ENCODE data around the gene ARIH1. TPM values are rescaled to one million over a fixed set of nuclear protein-coding genes. Genes with fewer than 3 reads are reported as not detected.
"Not testable (repeated sequence)": the region's sequence is repeated elsewhere in the genome, so short reads cannot be mapped to it uniquely, and the experiment has no call there.

Gene ARIH1
- total RNA-seq, 2 donors from 2014 or later: 28.6 to 88.4 TPM

DNA sequence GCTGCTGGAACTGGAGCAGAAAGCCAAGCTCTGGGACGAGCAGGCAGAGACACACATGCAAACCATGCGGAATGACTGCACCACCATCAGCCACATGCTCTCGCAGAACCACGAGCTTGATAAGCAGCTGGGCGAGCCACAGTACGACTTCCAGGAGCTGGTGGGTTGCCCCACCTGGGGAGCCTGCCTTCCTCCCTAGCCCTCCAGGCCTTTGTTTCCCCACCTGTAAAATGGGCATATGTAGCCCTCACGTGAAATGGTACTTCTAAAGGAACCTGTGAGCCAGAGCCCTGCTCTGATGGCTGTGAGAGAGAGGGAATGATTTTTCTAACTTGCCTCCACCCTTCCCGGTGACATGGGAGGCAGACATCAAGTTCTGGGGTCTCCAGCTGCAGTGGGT, 135.7 kb downstream of the ARIH1 start:
- TF ChIP-seq, protein P1, sequence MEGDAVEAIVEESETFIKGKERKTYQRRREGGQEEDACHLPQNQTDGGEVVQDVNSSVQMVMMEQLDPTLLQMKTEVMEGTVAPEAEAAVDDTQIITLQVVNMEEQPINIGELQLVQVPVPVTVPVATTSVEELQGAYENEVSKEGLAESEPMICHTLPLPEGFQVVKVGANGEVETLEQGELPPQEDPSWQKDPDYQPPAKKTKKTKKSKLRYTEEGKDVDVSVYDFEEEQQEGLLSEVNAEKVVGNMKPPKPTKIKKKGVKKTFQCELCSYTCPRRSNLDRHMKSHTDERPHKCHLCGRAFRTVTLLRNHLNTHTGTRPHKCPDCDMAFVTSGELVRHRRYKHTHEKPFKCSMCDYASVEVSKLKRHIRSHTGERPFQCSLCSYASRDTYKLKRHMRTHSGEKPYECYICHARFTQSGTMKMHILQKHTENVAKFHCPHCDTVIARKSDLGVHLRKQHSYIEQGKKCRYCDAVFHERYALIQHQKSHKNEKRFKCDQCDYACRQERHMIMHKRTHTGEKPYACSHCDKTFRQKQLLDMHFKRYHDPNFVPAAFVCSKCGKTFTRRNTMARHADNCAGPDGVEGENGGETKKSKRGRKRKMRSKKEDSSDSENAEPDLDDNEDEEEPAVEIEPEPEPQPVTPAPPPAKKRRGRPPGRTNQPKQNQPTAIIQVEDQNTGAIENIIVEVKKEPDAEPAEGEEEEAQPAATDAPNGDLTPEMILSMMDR (IDR thresholded peaks at IDR 0.05): no peak
- ATAC-seq (ENCODE audit: insufficient number of reproducible peaks, low FRiP score, low read depth): no peak
- H3K27ac ChIP-seq: no peak overlapping the region
- no peaks in the 10 kb centered on the region for H3K36me3 ChIP-seq
- no peaks in the 10 kb centered on the region for H3K9me3 ChIP-seq
- no peaks in the 10 kb centered on the region for H3K4me1 ChIP-seq (ENCODE audit: control insufficient read depth in 1 of 2, low read depth in 2 of 2)
- no peak for DNase-seq (ENCODE audit: low spot score)
- no peaks in the 10 kb centered on the region for H3K27me3 ChIP-seq (replicated peaks; ENCODE audit: insufficient read depth)
- no peak overlapping the region for H3K4me3 ChIP-seq

DNA sequence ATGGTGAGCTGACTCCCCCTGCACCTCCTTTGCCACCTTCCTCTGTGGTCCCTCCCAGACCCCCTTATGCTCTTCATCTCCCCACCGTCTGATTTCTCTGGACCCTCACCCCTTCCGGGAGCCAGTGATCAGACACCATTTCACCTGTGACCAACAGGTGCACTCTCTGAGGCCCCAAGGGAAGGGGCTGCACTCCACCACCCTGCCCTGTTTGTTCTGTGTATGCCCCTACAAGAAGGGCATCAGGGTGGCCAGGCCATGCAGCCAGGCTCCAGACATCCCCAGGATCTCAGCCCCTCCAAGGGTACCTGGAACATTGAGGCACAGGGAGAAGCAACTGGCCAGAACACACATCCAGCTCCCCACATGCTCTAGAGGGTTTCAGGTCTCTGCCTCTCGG, 138.2 kb downstream of the ARIH1 start:
- not testable (repeated sequence) for ATAC-seq (ENCODE audit: insufficient number of reproducible peaks, low FRiP score, low read depth); H3K4me3 ChIP-seq; DNase-seq (ENCODE audit: low spot score); H3K9me3 ChIP-seq; H3K36me3 ChIP-seq; H3K27ac ChIP-seq; H3K27me3 ChIP-seq (replicated peaks; ENCODE audit: insufficient read depth); H3K4me1 ChIP-seq (ENCODE audit: control insufficient read depth in 1 of 2, low read depth in 2 of 2)

DNA sequence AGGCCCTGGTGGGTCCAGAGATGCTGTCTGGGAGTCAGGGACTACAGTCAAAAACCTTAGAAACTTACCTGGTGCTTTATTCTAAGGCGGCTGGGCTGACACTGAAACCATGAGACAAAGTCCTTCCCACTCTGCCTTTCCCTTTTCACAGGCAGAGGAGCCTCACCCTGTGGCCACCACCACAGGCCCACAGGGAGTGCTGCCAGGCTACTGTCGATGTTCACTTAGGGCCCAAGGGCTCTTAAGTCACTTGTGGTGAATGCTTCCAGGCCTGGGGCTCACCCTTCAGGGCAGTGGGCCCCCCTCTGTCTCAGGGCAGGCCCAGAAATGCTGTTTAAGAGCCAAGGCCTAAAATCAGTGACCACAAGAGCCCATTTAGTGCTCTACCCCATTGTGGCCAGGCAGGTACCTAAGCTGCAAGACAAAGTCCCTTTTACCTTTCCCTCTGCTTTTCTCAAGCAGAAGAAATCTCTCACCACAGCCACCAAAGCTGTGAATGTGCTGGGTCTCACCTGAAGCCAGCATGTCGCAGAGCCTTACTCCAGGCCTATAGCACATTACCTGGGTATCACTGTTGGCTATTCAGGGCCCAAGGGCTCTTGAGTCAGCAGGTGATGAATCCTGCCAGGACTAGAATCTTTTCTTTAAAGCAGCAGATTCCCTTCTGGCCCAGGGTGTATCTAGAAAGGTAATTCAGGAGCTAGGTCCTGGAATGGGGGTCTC, 140.8 kb downstream of the ARIH1 start:
- Histone ChIP-seq H3K9me3 (no peaks in the 10 kb centered on the region), H3K27ac (no peak overlapping the region), H3K27me3 (replicated peaks; ENCODE audit: insufficient read depth) (no peaks in the 10 kb centered on the region), H3K4me3 (no peak overlapping the region), H3K4me1 (ENCODE audit: control insufficient read depth in 1 of 2, low read depth in 2 of 2) (no peaks in the 10 kb centered on the region), H3K36me3 (no peaks in the 10 kb centered on the region)
- DNase-seq (ENCODE audit: low spot score) (no peak), ATAC-seq (ENCODE audit: insufficient number of reproducible peaks, low FRiP score, low read depth) (no peak)
- TF ChIP-seq, protein P1 (IDR thresholded peaks at IDR 0.05): no peak

DNA sequence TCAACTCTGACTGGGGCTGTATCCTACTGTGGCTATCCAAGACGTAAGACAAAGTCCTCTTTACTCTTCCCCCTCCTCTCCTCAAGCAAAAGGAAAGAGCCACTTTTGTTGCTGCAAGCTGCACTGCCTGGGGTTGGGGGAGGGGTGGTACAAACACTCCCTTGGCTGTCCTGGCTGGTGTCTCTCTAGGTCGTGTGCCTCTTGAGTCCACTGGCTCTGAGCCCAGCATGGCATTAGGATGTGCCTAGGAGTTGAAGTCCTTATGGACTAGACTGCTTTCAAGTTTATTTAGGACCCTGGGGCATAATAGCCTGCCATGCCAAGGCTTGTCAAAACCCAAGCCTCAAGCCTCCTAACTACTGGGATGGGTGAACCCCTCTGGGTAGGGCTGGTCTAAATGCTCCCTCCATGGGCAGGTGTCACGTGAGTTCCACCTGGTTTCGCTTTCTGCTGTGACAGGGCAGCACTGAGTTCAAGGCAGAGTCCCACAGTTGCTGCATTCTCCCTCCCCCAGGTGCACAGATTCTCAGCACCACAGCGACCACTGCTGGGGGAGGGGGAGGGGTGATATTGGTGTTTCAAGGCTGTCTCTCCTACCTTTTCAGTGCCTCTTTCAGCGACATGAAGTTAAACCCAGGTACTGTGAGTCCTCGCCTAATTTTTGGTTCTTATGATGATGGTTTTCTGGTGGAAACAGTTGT, 141.6 kb downstream of the ARIH1 start:
- not testable (repeated sequence) for DNase-seq (ENCODE audit: low spot score); H3K36me3 ChIP-seq; H3K27ac ChIP-seq; H3K27me3 ChIP-seq (replicated peaks; ENCODE audit: insufficient read depth); H3K9me3 ChIP-seq; H3K4me3 ChIP-seq; H3K4me1 ChIP-seq (ENCODE audit: control insufficient read depth in 1 of 2, low read depth in 2 of 2); ATAC-seq (ENCODE audit: insufficient number of reproducible peaks, low FRiP score, low read depth)

DNA sequence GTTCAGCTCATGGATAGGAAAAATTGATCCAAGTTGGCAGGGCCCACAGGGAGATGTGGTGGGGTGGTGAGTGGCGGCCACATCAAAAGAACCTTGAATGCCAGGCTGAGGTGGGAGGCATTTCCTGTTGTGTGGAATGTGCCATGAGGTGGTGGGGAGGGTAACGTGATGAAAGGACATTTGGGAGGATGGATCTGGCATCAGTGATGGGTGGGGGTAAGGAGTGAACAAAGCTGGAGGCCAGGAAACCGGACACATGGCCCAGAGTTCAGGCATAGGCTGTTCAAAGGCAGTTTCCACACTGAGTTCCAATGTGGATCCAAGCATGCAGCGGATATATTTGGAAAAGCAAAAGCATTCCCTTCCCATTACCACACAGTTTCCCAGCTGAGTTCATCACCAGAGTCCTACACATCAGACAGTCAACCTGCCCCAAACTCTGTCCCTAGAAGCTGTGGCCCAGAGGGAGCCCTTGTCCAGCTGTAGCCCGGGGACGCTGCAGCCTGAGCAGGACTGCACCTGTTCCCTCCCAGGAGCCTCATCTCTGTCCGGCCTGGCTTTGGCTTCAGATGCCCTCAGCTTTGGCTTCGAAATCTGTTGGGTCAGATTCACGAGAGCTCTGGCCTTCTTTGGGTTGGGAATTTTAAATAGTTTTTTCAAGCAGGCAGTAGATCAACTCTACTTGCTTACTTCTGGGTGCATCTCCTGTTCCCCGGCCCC, 142.5 kb downstream of the ARIH1 start:
- H3K27ac ChIP-seq: no peak overlapping the region
- H3K9me3 ChIP-seq: no peaks in the 10 kb centered on the region
- H3K4me1 ChIP-seq (ENCODE audit: control insufficient read depth in 1 of 2, low read depth in 2 of 2): no peaks in the 10 kb centered on the region
- TF ChIP-seq, protein P1 (IDR thresholded peaks at IDR 0.05): no peak
- no peak for DNase-seq (ENCODE audit: low spot score)
- no peak overlapping the region for H3K4me3 ChIP-seq
- H3K36me3 ChIP-seq: no peaks in the 10 kb centered on the region
- no peaks in the 10 kb centered on the region for H3K27me3 ChIP-seq (replicated peaks; ENCODE audit: insufficient read depth)
- no peak for ATAC-seq (ENCODE audit: insufficient number of reproducible peaks, low FRiP score, low read depth)

DNA sequence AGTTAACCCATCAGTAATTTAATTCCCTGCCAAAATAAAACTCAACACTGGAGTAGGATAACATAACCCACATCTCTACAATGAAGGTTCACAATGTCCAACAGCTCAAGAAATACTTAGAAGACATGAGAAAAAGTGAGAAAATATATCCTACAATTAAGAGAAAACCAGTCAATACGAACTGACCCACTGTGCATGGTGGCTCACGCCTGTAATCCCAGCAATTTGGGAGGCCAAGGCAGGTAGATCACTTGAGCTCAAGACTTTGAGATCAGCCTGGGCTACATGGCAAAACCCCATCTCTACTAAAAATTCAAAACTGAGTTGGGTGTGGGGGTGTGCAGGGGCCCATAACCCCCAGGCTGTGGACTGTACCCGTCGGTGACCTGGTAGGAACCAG, 149.7 kb downstream of the ARIH1 start:
- not testable (repeated sequence) for H3K36me3 ChIP-seq; H3K4me1 ChIP-seq (ENCODE audit: control insufficient read depth in 1 of 2, low read depth in 2 of 2); H3K27ac ChIP-seq; H3K9me3 ChIP-seq; ATAC-seq (ENCODE audit: insufficient number of reproducible peaks, low FRiP score, low read depth); DNase-seq (ENCODE audit: low spot score); H3K4me3 ChIP-seq; H3K27me3 ChIP-seq (replicated peaks; ENCODE audit: insufficient read depth)

DNA sequence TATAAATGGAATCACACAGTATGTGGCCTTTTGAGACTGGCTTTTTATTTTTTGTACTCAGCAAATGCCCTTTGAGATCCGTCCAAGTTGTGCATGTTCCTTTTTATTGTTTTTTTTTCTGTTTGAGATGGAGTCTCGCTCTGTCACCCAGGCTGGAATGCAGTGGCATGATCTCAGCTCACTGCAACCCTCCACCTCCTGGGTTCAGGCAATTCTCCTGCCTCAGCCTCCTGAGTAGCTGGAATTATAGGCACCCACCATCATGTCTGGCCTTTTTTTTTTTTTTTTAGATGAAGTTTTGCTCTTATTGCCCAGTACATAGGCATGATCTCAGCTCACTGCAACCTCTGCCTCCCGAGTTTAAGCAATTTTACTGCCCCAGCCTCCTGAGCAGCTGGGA, 152.0 kb downstream of the ARIH1 start:
- H3K27me3 ChIP-seq (replicated peaks; ENCODE audit: insufficient read depth); H3K4me3 ChIP-seq; DNase-seq (ENCODE audit: low spot score); H3K9me3 ChIP-seq; ATAC-seq (ENCODE audit: insufficient number of reproducible peaks, low FRiP score, low read depth); H3K4me1 ChIP-seq (ENCODE audit: control insufficient read depth in 1 of 2, low read depth in 2 of 2); H3K36me3 ChIP-seq: not testable (repeated sequence)
- H3K27ac ChIP-seq: peak overlapping the region in 1 of 2 donors; percentile 28

DNA sequence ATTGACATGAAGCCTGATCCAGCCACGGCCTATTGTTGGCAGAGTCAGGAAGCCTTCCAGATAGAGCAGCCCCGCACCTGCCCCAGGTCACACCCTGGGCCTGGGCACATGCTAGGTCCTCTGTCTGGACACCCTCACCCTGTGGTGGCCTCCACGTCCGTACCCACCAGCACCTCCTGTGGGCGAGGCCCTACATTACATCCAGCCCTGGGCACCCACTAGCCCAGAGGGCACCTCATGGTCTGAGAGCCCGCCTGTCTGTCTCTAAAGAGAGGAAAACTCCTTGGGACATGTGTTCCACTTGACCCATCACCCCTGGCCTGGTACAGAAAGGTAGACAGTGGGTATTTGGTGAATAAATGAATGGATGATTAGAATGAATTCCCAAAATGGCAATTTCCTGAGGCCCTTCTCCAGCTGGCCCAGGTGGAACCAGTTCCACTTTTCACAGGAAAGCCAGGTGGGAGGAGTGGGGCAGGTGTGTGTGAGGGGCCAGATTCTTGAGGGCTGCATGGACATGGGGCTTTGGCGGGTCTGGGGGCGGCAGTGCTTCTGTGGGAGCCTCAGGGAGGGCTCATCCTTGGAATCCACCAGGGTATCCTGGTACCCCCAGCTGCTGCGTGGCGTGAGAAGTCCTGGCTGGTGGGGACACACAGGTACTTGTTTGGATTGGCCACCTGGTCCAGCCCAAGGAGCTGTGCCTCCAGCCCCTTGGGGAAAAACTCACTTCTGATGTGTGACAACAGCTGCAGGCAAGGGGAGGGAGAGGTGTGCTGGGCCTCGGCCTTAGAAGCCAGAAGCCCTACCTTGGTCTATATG, 154.3 kb downstream of the ARIH1 start:
- not testable (repeated sequence) for H3K9me3 ChIP-seq; H3K36me3 ChIP-seq; DNase-seq (ENCODE audit: low spot score); H3K4me3 ChIP-seq; H3K27me3 ChIP-seq (replicated peaks; ENCODE audit: insufficient read depth); H3K4me1 ChIP-seq (ENCODE audit: control insufficient read depth in 1 of 2, low read depth in 2 of 2); H3K27ac ChIP-seq; ATAC-seq (ENCODE audit: insufficient number of reproducible peaks, low FRiP score, low read depth)

DNA sequence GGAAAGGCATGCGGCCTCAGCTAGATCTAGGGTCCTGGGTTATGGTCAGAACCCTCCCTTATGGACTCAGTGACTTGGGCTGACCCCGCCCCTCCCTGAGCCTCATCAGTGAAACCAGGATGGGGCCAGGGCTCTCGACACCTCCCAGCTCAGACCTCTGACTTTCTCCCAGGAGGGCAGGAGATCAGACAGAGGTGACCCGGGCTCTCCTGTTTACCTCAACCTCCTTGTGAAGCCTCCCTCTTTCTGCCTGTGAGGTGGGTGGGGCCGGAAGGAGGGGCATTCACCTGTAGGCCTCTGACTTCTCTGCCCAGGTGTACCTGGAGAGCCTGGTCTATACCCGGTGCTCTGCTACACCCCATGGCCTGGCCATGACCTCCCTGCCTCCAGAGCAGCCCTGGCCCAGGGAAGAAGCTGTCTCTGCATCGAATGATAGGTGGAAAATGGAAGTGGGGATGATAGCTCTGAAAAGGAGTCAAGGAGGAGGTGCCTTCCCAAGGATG, 155.0 kb downstream of the ARIH1 start:
- not testable (repeated sequence) for H3K27me3 ChIP-seq (replicated peaks; ENCODE audit: insufficient read depth); ATAC-seq (ENCODE audit: insufficient number of reproducible peaks, low FRiP score, low read depth); H3K4me3 ChIP-seq; H3K27ac ChIP-seq; H3K9me3 ChIP-seq; H3K36me3 ChIP-seq; DNase-seq (ENCODE audit: low spot score); H3K4me1 ChIP-seq (ENCODE audit: control insufficient read depth in 1 of 2, low read depth in 2 of 2)
